Endothelial cell of umbilical vein (primary cell): ENCODE results near the gene IBTK. TPM values are rescaled to one million over a fixed set of nuclear protein-coding genes. Genes with fewer than 3 reads are reported as not detected.

ENCODE experiments used
- BruUV-seq: library from RNA; stranded (reverse); fragments of 400-500 nt; replicated peaks from 2 replicates; lab custom pipeline; 2021; lab: Mats Ljungman, UMichigan
- CTCF ChIA-PET: fragments of 300-600, 350-600 bp; sonication (Branson Sonifier 250); formaldehyde crosslinking; loops from one replicate; lab custom pipeline; 2021; ENCODE audit warnings: antibody characterized with exemption, inconsistent platforms; lab: Charles Lee
- POLR2A ChIA-PET: fragments of 300-600, 350-600 bp; sonication (Branson Sonifier 250); formaldehyde crosslinking; loops from one replicate; lab custom pipeline; 2021; ENCODE audit warnings: antibody characterized with exemption, inconsistent platforms; lab: Charles Lee
- DNase-seq: peaks from one replicate; pipeline ENCODE4 v3.0.0-alpha.2; 2011; ENCODE audit warnings: low read depth, low spot score
- FAIRE-seq: peaks from 2 replicates; lab custom pipeline; 2011; peaks lifted over from hg19 to GRCh38; lab: Jason Lieb, UNC
- H2AFZ ChIP-seq: 2 replicates; pipeline ENCODE4 v1.6.0; 2012; ENCODE audit warnings: low read depth, low read length, control low read depth, inconsistent platforms
- H3K27ac ChIP-seq: 2 replicates; pipeline ENCODE4 v1.5.1; 2011; ENCODE audit warnings: low read depth, mild to moderate bottlenecking, control low read depth, low read length, moderate library complexity; ENCODE audit not compliant: insufficient read depth
- H3K27me3 ChIP-seq, 2 experiments: 2 replicates each; pipeline versions ENCODE4 v1.6.0 to v1.6.1; 2011; ENCODE audit warnings: low read length in 2 of 2, mixed read lengths in 1 of 2; ENCODE audit not compliant: control insufficient read depth in 2 of 2, insufficient read depth in 2 of 2
- H3K36me3 ChIP-seq, 2 experiments: 2 replicates in 1 of 2; 3 replicates in 1 of 2; pipeline ENCODE4 v1.5.1; 2011; ENCODE audit warnings: low read length in 2 of 2, mild to moderate bottlenecking in 1 of 2, moderate library complexity in 1 of 2; ENCODE audit not compliant: control insufficient read depth in 2 of 2, insufficient read depth in 2 of 2; ENCODE audit errors: extremely low read depth in 1 of 2
- H3K4me1 ChIP-seq: 3 replicates; pipeline ENCODE4 v1.5.1; 2011; ENCODE audit warnings: mild to moderate bottlenecking, low read length; ENCODE audit not compliant: control insufficient read depth, insufficient read depth; ENCODE audit errors: extremely low read depth
- H3K4me2 ChIP-seq: 2 replicates; pipeline ENCODE4 v1.6.1; 2011; ENCODE audit warnings: low read length, control low read depth, mixed read lengths; ENCODE audit not compliant: insufficient read depth
- H3K4me3 ChIP-seq, 3 experiments: fragments of 200-600 bp in 1 of 3; sonication (generic), shearing (Covaris generic) in 1 of 3; replicated peaks in 1 of 3; 2 replicates each; pipeline ENCODE4 v1.5.1; 2011 to 2016; ENCODE audit warnings: control low read depth in 3 of 3, low read length in 3 of 3, mild to moderate bottlenecking in 2 of 3, inconsistent platforms in 1 of 3, low read depth in 1 of 3, moderate library complexity in 1 of 3; ENCODE audit not compliant: insufficient read depth in 1 of 3
- H3K79me2 ChIP-seq: 2 replicates; pipeline ENCODE4 v1.6.0; 2012; ENCODE audit warnings: low read length, inconsistent platforms; ENCODE audit not compliant: control insufficient read depth, insufficient read depth
- H3K9ac ChIP-seq: replicated peaks from 2 replicates; pipeline ENCODE3; 2011; ENCODE audit warnings: low read length, control low read depth; ENCODE audit not compliant: insufficient read depth; ENCODE audit errors: extremely low read depth
- H3K9me1 ChIP-seq: replicated peaks from 3 replicates; pipeline ENCODE4 v1.6.0; 2011; ENCODE audit warnings: mild to moderate bottlenecking, low read length; ENCODE audit not compliant: control insufficient read depth, insufficient read depth; ENCODE audit errors: extremely low read depth
- H3K9me3 ChIP-seq: replicated peaks from 2 replicates; pipeline ENCODE4 v1.5.1; 2012; ENCODE audit warnings: low read length, inconsistent platforms; ENCODE audit not compliant: control insufficient read depth, insufficient read depth
- H4K20me1 ChIP-seq: replicated peaks from 2 replicates; pipeline ENCODE3; 2011; ENCODE audit warnings: mild to moderate bottlenecking, low read length; ENCODE audit not compliant: control insufficient read depth, insufficient read depth; ENCODE audit errors: extremely low read depth
- CTCF ChIP-seq, 2 donors: IDR thresholded peaks; 1 replicate in 1 of 2; 2 replicates in 1 of 2; pipeline ENCODE4 v1.5.1; 2011; ENCODE audit warnings: low read length in 2 of 2, mild to moderate bottlenecking in 2 of 2, moderate library complexity in 2 of 2, control low read depth in 1 of 2, inconsistent platforms in 1 of 2, low read depth in 1 of 2; ENCODE audit not compliant: insufficient read depth in 1 of 2; ENCODE audit errors: extremely low read depth in 1 of 2
- EZH2 ChIP-seq: IDR thresholded peaks from 2 replicates; pipeline ENCODE4 v1.6.1; 2012; ENCODE audit warnings: borderline replicate concordance, low read depth, mild to moderate bottlenecking, moderate library complexity, low read length, inconsistent platforms; ENCODE audit not compliant: severe bottlenecking
- FOS ChIP-seq: IDR thresholded peaks from 2 replicates; pipeline ENCODE4 v1.6.1; 2011; ENCODE audit warnings: mild to moderate bottlenecking, low read length, moderate library complexity, borderline replicate concordance; ENCODE audit not compliant: insufficient read depth
- GATA2 ChIP-seq: IDR thresholded peaks from 2 replicates; pipeline ENCODE4 v1.7.0; 2011; ENCODE audit warnings: low read depth, mild to moderate bottlenecking, moderate library complexity, mixed read lengths, low read length; ENCODE audit not compliant: insufficient read length, insufficient read depth
- JUN ChIP-seq: IDR thresholded peaks from 2 replicates; pipeline ENCODE4 v1.6.1; 2011; ENCODE audit warnings: borderline replicate concordance, low read depth; ENCODE audit not compliant: insufficient read length, insufficient read depth
- MAX ChIP-seq: IDR thresholded peaks from 2 replicates; pipeline ENCODE4 v1.6.1; 2011; ENCODE audit not compliant: insufficient read depth, insufficient read length
- MYC ChIP-seq: IDR thresholded peaks from one replicate; pipeline ENCODE4 v1.6.1; 2011; ENCODE audit warnings: mild to moderate bottlenecking, low read depth, low read length
- POLR2A ChIP-seq: IDR thresholded peaks from 2 replicates; pipeline ENCODE4 v1.6.1; 2012; ENCODE audit warnings: low read depth, mild to moderate bottlenecking, control low read depth, low read length
- POLR2AphosphoS5 ChIP-seq: IDR thresholded peaks from 2 replicates; pipeline ENCODE4 v1.6.1; 2012; ENCODE audit warnings: low read depth, mild to moderate bottlenecking, control low read depth, low read length, moderate library complexity; ENCODE audit not compliant: insufficient read depth
- dilution Hi-C: fragments of 300-500 bp; cut with MboI; formaldehyde crosslinking; loops from one replicate; pipeline ENCODE4 v1.15.0; 2019; ENCODE audit warnings: low sequenced_read_pairs; ENCODE audit not compliant: extremely low pct_ligation_motif_present
- intact Hi-C: fragments of 100-400 bp; cut with micrococcal nuclease; formaldehyde crosslinking; loops from one replicate; pipeline ENCODE4 v1.10.0; 2022
- polyA plus RNA-seq, 4 experiments: library from polyadenylated mRNA; depleted of rRNA in 3 of 4; stranded (reverse) in 3 of 4; unstranded in 1 of 4; fragments of >200 nt; gene quantifications; 2 replicates each; pipeline versions ENCODE4 v1.2.1 to v1.2.3, GENCODE V29; 2011 to 2012; ENCODE audit warnings: missing spikeins in 1 of 4
- total RNA-seq: library from RNA; stranded (reverse); gene quantifications from 2 replicates; pipeline ENCODE4 v1.2.3, GENCODE V29; 2021

IBTK gene
- total and polyA plus RNA-seq, 2 donors (not counting 3 experiments of a cell fraction or from before 2014, with no cell fraction given) = 6.7 to 30.5 TPM

GRCh38 chr6:82179415-82179814 lies 68.1 kb downstream of the IBTK start:
- Histone ChIP-seq H3K4me2 (no peak overlapping the region), H3K27me3 (no peaks in the 10 kb centered on the region), H3K9me1 (no peaks in the 10 kb centered on the region), H3K4me3 (no peak overlapping the region), H4K20me1 (peaks cover 2% of the 10 kb centered on the region), H2AFZ (no peak overlapping the region), H3K79me2 (no peaks in the 10 kb centered on the region), H3K4me1 (no peaks in the 10 kb centered on the region), H3K9ac (no peak overlapping the region), H3K36me3 (peaks cover 0 to 11% of the 10 kb centered on the region in 2 experiments), H3K9me3 (no peaks in the 10 kb centered on the region), H3K27ac (no peak overlapping the region)
- intact Hi-C loops = loop anchor here (2.0 to 5.0 kb wide), 5 partner anchors 102 to 1575 kb away; partner anchors contain the start of gene TENT5A
- DNase-seq (no peak), FAIRE-seq (no peak)
- CTCF ChIA-PET = interaction anchor here (1.0 kb wide), 1 partner anchor 139 kb away, joined by 3 read pairs; no protein-coding TSS in a partner anchor
- dilution Hi-C loops = no loop called here
- no TSS peak for BruUV-seq
- TF ChIP-seq POLR2A (no peak), CTCF (IDR thresholded peaks at IDR 0.05; ENCODE audit: extremely low read depth in 1 of 2, insufficient read depth in 1 of 2, low read depth in 1 of 2, low read length in 2 of 2) (no peak), MAX (no peak), POLR2AphosphoS5 (no peak), EZH2 (no peak)
- POLR2A ChIA-PET = no interaction called here

- intact Hi-C loops = loop anchor here (2.0 to 5.0 kb wide), 5 partner anchors 101 to 1574 kb away; partner anchors contain the start of gene TENT5A
- Histone ChIP-seq H3K4me1 (no peaks in the 10 kb centered on the region), H3K9me1 (no peaks in the 10 kb centered on the region), H3K27ac (no peak overlapping the region), H3K36me3 (peaks cover 0 to 11% of the 10 kb centered on the region in 2 experiments), H2AFZ (no peak overlapping the region), H3K4me3 (no peak overlapping the region), H3K79me2 (no peaks in the 10 kb centered on the region), H3K27me3 (no peaks in the 10 kb centered on the region), H3K9me3 (no peaks in the 10 kb centered on the region), H3K9ac (no peak overlapping the region), H4K20me1 (peaks cover 2% of the 10 kb centered on the region), H3K4me2 (no peak overlapping the region)
- BruUV-seq = no TSS peak
- TF ChIP-seq JUN (no peak), POLR2AphosphoS5 (no peak), MYC (no peak), GATA2 (no peak), CTCF (IDR thresholded peaks at IDR 0.05; ENCODE audit: extremely low read depth in 1 of 2, insufficient read depth in 1 of 2, low read depth in 1 of 2, low read length in 2 of 2) (no peak), POLR2A (no peak), EZH2 (no peak), FOS (no peak), MAX (no peak)
- dilution Hi-C loops = no loop called here
- DNase-seq (no peak), FAIRE-seq (no peak)
- ChIA-PET POLR2A (no interaction called here), CTCF (interaction anchor here (0.6 to 1.6 kb wide), 7 partner anchors 12 to 937 kb away, joined by 3 to 6 read pairs (median 3); no protein-coding TSS in a partner anchor)
Measured at GRCh38 chr6:82178759-82179112, 68.8 kb downstream of the IBTK start.
